Measurements from ENCODE around the gene DUSP6.

DUSP6 gene

DNA sequence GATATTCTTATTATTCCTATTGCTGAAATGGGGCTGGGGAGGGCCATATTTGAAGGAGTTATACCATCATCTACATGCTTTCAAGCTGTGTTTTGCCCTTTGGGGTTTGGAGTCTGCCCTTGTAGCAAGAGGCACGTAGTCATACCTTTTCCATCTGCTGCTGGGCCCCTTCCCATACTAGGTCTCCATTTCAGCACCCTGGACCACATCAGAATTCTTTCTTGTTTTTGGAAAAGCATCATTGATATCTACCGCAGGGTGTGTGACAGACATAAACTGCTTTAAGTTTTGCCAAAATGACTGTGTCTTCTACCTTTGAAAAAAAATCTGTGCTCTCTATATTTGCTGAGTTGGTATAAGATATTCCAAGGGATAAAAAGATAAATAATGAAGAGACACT is 12.3 kb upstream of the DUSP6 start:
- no peaks in the 10 kb centered on the region for H3K4me1 ChIP-seq (ENCODE audit: control insufficient read depth in 1 of 2, insufficient read depth in 1 of 2, low read depth in 1 of 2, low read length in 1 of 2)
- H3K27me3 ChIP-seq: no peaks in the 10 kb centered on the region
- TF ChIP-seq, protein P1, sequence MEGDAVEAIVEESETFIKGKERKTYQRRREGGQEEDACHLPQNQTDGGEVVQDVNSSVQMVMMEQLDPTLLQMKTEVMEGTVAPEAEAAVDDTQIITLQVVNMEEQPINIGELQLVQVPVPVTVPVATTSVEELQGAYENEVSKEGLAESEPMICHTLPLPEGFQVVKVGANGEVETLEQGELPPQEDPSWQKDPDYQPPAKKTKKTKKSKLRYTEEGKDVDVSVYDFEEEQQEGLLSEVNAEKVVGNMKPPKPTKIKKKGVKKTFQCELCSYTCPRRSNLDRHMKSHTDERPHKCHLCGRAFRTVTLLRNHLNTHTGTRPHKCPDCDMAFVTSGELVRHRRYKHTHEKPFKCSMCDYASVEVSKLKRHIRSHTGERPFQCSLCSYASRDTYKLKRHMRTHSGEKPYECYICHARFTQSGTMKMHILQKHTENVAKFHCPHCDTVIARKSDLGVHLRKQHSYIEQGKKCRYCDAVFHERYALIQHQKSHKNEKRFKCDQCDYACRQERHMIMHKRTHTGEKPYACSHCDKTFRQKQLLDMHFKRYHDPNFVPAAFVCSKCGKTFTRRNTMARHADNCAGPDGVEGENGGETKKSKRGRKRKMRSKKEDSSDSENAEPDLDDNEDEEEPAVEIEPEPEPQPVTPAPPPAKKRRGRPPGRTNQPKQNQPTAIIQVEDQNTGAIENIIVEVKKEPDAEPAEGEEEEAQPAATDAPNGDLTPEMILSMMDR (IDR thresholded peaks at IDR 0.05): no peak
- H3K4me3 ChIP-seq (ENCODE audit: low read depth in 1 of 2, low read length in 1 of 2): no peak overlapping the region
- no peak overlapping the region for H3K27ac ChIP-seq
- no peaks in the 10 kb centered on the region for H3K9me3 ChIP-seq
- H3K36me3 ChIP-seq: peaks cover 6% of the 10 kb centered on the region

DNA sequence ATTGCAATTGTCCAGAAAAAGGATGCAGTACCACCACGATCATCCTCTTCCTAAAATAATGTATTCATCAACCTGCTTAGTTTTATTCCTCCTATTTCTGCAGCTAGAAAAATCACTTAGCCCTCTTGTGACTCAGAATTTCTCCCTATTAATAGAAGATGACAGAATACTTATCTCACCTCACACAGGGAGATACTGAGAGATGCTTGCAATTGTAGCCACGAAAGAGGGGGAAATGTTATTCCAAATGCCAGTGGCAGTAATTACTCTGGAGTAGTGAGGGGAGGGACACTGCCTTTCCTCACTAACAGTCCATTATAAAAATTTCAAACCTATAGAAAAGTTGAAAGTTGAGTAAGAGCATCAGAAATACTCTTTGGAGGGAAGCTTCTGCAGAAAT is 11.8 kb upstream of the DUSP6 start:
- TF ChIP-seq, protein P1 (IDR thresholded peaks at IDR 0.05): no peak
- H3K9me3 ChIP-seq: no peaks in the 10 kb centered on the region
- no peaks in the 10 kb centered on the region for H3K27me3 ChIP-seq
- H3K4me1 ChIP-seq (ENCODE audit: control insufficient read depth in 1 of 2, insufficient read depth in 1 of 2, low read depth in 1 of 2, low read length in 1 of 2): no peaks in the 10 kb centered on the region
- H3K27ac ChIP-seq: no peak overlapping the region
- H3K4me3 ChIP-seq (ENCODE audit: low read depth in 1 of 2, low read length in 1 of 2): no peak overlapping the region
- H3K36me3 ChIP-seq: peaks cover 6% of the 10 kb centered on the region

DNA sequence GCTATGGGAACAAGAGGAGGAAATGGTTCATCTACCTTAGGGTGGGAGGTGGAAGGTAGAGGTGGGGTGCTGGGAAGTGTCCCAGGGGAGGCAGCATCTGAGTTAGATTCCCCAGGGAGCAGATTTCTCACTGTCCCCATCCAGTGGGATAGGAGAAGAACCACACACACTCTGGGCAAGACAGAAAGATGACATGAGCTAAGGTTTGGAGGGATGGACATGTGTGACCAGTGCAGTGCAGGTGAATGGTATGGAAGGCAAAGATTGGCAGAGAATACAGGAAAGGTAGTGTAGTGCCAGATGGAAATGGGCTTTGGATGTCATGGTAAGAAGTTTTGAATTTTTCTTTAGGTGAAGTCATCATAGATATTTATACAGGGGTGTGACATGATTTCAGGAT is 11.3 kb upstream of the DUSP6 start:
- H3K4me1 ChIP-seq (ENCODE audit: control insufficient read depth in 1 of 2, insufficient read depth in 1 of 2, low read depth in 1 of 2, low read length in 1 of 2): no peaks in the 10 kb centered on the region
- no peaks in the 10 kb centered on the region for H3K27me3 ChIP-seq
- peaks cover 6% of the 10 kb centered on the region for H3K36me3 ChIP-seq
- H3K27ac ChIP-seq: no peak overlapping the region
- H3K4me3 ChIP-seq (ENCODE audit: low read depth in 1 of 2, low read length in 1 of 2): no peak overlapping the region
- TF ChIP-seq, protein P1 (IDR thresholded peaks at IDR 0.05): no peak
- H3K9me3 ChIP-seq: no peaks in the 10 kb centered on the region

DNA sequence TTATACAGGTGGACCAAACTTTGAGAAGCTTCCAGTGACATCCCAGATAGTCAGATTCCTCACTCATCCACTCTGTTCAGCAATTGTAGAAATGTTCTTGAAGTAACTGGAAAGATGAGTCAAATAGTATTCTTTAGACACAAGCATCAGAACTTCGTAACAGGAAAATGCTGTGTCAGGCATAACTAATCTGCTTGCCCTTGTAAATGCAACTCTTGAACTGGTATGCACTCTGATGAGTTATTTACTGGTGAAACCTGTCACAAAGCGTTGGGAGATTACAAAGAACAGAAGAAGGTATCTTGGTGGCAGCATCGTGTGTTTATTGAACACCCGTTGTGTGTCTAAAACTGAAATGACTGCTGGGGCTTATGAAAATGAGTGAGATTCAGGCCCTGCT is 10.8 kb upstream of the DUSP6 start:
- peaks cover 0 to 3% of the 10 kb centered on the region in 2 experiments for H3K4me1 ChIP-seq (ENCODE audit: control insufficient read depth in 1 of 2, insufficient read depth in 1 of 2, low read depth in 1 of 2, low read length in 1 of 2)
- H3K4me3 ChIP-seq (ENCODE audit: low read depth in 1 of 2, low read length in 1 of 2): no peak overlapping the region
- TF ChIP-seq, protein P1 (IDR thresholded peaks at IDR 0.05): no peak
- no peaks in the 10 kb centered on the region for H3K9me3 ChIP-seq
- no peak overlapping the region for H3K27ac ChIP-seq
- H3K36me3 ChIP-seq: peaks cover 6% of the 10 kb centered on the region
- H3K27me3 ChIP-seq: no peaks in the 10 kb centered on the region

DNA sequence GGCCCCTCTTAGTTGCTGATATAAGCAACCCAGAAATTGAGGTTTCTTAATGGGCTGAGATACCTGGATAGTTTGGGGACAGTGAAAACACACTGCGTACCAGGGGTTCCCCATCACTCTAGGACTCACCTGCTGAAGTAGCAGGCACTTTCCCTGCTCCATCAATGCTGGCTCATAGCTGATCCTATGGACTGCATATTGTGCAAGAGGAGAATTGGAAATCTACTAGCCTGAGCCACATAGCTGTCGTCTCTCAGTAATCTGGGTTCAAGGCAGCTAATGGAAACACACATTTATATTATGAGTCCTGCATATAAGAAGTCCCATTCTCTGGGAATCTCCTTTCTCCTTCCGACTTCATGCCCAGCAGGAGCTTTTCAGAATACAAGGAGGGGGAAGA is 7.3 kb upstream of the DUSP6 start:
- peaks cover 6% of the 10 kb centered on the region for H3K36me3 ChIP-seq
- peaks cover 11 to 20% of the 10 kb centered on the region in 2 experiments for H3K4me1 ChIP-seq (ENCODE audit: control insufficient read depth in 1 of 2, insufficient read depth in 1 of 2, low read depth in 1 of 2, low read length in 1 of 2)
- no peaks in the 10 kb centered on the region for H3K27me3 ChIP-seq
- TF ChIP-seq, protein P1 (IDR thresholded peaks at IDR 0.05): no peak
- H3K9me3 ChIP-seq: no peaks in the 10 kb centered on the region
- no peak overlapping the region for H3K27ac ChIP-seq
- H3K4me3 ChIP-seq (ENCODE audit: low read depth in 1 of 2, low read length in 1 of 2): no peak overlapping the region

DNA sequence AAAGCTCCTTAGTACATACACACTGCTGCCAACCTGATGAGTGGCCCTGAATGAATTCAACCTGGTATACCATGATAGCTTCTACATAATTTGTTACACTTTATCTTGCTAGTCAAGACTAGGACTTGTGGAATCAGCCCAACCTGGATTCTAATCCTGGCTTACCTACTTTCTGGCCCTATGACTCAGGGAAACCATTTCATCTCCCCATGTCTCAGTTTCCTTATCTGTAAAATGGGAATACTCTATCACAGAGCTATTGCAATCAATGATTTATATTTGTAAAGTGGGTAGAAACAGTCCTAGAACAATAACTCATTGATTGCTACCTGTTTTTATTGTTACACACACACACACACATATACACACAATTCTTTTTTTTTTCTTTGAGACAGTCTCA is 6.5 kb upstream of the DUSP6 start:
- Histone ChIP-seq H3K9me3 (no peaks in the 10 kb centered on the region), H3K36me3 (peaks cover 6% of the 10 kb centered on the region), H3K27me3 (no peaks in the 10 kb centered on the region), H3K4me1 (ENCODE audit: control insufficient read depth in 1 of 2, insufficient read depth in 1 of 2, low read depth in 1 of 2, low read length in 1 of 2) (peaks cover 17 to 23% of the 10 kb centered on the region in 2 experiments), H3K4me3 (ENCODE audit: low read depth in 1 of 2, low read length in 1 of 2) (no peak overlapping the region), H3K27ac (no peak overlapping the region)
- TF ChIP-seq, protein P1 (IDR thresholded peaks at IDR 0.05): no peak
